Superior temporal gyrus (tissue), 1 donor: ENCODE data around the gene WDR77.
A peak's percentile ranks its signal among the peaks of the same experiment; 100 is the strongest.

Source experiments
- DNase-seq: peaks from one replicate; pipeline ENCODE4 v3.0.0-alpha.2; 2016; ENCODE audit errors: extremely low spot score

Gene WDR77

GRCh38 chr1:111448918-111449702 is at the start of gene WDR77, which contains the start of gene ATP5PB:
Gene WDR77 (minus strand): TSS chr1:111449256. CDS start chr1:111449169, 87 bp downstream.
Gene ATP5PB (plus strand): TSS chr1:111449464. CDS start chr1:111449542, 78 bp downstream.
- peak; percentile 100 for DNase-seq

DNA sequence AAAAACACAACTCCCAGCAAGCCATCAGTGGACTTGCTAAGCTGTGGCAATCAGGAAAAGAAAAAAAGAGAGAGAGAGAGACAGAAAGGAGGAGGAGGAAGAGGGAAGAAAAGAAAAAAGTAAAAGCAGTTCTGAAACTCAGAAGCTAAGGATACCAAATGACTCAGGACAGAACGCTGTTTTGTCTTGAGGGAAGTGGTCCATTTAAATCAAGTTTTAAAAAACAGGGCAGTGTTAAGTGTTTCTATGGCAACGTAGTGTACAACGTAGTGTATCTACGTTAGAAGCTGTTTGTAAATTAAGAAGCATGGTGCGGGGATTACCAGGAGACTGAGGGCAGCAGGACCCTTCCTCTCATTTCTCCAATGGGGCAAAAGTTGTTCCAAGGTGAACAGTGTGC is 48.5 kb upstream of the WDR77 start:
- no peak for DNase-seq

DNA sequence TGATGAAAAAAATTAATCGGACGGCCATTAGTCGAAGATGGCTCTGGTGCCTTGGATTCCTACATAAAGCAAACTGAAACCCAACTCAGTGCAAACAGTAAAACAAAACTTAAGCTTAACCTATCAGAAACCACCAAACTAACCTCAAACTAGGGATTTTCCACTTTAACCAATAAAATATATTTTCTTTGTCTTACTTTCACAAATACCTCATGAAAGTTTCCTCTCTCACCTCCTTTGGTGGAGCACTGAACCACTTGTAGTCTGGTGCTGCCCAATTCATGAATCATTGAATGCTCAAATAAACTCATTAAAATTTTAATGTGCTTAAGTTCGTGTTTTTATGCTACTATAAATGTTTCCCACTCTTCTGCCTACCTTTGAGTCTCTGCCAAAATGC is 47.3 kb upstream of the WDR77 start:
- no peak for DNase-seq

DNA sequence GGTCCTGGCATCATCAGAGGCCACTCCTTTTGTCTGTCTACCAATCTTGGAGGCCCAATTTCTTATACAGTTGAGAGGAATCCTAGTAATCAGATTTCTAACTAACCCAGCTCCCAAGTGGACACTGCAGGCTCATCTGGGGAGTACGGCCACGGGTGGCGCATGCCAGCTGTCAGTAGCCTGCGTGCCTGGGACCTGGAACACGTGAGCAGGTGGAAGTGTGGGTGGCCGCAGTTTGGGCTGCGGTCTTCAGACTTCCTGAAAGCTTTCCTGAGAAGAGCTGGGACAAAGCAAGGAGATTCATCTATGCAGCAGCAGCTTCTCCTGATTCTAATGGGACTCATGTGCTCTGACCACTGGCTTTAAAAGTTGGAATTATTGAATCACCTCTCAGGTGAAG is 42.0 kb upstream of the WDR77 start:
- DNase-seq: no peak

- DNase-seq: no peak
Measured at GRCh38 chr1:111490220-111490619, 41.2 kb upstream of the WDR77 start.

- peak; percentile 51 for DNase-seq
Measured at GRCh38 chr1:111489604-111490003, 40.5 kb upstream of the WDR77 start.

GRCh38 chr1:111488669-111489068 is 39.6 kb upstream of the WDR77 start:
- peak; percentile 76 for DNase-seq

- DNase-seq: no peak
Measured at GRCh38 chr1:111487133-111487532, 38.1 kb upstream of the WDR77 start.

GRCh38 chr1:111486431-111486830 is 37.4 kb upstream of the WDR77 start:
- DNase-seq: no peak

DNA sequence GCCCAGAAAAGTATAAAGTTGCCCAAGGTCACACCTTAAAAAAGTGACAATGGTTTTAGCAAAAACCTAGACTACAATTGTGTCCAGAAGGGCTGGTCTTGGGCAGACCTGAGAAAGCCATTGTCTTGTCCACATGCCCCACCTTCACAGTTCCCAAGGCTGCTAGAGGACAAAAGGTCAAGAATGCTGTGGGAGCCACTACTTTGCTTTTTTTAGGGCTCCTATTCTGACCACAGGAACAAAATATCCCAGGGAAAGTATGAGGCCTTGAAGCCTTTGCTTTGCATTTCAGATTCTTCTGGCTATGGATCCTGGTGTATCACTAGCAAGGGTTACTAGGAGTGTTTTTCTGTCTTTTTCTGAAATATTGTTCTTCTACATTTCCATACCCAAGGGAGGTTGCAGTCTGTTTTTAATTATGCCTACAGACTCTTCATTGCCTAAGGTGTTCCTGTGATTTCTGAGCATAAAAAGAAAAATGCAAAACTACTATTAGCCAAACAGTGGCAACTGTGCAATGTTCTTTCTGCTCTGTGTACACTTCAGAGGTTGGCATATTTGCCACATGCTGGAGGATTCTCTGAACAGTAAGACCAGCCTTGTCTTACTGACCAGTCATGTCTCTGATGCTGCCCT is 35.5 kb upstream of the WDR77 start:
- no peak for DNase-seq

- no peak for DNase-seq
Measured at GRCh38 chr1:111483876-111484275, 34.8 kb upstream of the WDR77 start.

- DNase-seq: no peak
Measured at GRCh38 chr1:111483166-111483565, 34.1 kb upstream of the WDR77 start.

DNA sequence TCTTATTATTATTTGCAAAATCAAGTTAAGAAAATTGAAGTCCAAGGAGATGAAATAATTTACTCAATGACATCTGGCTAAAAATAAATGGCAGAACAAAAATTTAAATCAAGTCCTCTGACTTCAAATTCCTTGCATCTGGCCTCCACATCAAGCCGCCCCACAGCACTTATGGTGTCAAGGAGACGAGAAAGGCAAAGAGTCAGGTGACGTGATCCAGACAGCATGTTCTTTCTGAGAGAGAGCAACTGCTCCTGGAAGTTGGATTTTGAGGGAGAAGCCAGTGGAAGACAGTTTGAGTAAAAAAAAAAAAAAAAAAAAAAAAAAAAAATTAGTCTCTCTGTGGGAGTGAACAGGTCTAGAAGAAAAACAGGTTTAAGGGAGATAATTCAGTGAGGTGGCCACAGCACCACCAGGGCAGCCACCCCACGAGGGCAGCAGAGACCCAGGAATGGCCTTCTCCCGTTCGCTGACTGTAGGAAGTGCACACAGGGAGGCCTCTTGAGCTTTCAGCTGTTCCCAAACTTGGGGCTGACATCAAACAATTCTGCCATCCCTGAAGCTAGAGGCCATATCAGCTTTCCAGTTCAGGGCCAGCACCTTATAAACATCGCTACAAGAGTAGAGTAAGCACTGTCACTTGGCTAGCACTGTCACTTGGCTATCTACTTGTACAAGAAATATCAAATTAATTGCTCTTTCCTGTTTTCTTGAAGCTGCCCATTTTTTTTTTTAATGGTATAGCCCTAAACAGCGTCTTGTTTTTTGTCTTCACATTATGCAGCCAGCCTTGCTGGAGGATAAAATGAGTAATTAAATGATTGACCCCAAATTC is 32.5 kb upstream of the WDR77 start:
- peak; percentile 89 for DNase-seq

DNA sequence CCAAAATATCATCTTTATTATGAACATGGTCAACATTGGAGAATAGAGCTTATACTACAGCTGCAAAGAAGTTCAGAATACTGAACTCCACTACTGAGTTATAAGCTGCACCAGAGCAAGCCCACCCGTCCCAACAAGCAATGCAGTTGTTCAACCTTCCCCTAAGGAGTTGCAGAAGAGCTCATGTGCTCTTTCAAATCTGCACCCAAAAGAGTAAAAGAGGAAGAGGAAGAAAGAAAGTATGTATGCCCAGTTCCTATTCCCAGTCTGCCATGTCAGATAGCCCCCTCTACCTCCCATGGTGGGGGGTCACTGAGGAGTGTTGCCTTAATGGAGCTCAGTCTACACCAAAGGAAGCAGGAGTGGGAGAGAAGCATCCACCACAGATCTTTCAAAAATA is 31.6 kb upstream of the WDR77 start:
- no peak for DNase-seq

DNA sequence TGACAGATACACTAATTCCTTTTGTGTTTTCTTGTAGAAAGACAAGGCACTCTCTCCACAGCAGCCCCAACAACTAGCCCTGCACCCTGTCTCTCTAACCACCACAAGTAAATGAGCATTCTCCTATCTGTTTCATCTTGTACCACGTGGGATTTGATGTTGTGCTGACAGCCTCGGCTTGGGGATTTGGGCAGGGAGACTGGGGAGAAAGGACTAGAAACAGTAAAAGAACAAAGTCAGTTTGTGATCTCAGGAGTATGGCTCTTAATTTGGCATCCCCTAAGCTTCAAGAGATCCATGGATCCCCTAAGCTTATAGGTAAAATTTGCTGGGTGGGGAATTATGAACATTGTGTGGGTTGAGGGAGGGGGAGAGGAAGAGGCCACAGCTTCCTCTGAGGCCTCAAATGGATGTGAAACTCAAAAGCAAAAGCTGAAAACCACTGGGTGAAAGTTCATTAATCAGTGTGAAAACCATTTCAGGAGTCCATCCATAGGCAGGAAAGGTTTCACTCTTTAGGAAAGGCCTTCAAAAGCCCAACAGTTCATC is 27.8 kb upstream of the WDR77 start:
- DNase-seq: no peak

DNA sequence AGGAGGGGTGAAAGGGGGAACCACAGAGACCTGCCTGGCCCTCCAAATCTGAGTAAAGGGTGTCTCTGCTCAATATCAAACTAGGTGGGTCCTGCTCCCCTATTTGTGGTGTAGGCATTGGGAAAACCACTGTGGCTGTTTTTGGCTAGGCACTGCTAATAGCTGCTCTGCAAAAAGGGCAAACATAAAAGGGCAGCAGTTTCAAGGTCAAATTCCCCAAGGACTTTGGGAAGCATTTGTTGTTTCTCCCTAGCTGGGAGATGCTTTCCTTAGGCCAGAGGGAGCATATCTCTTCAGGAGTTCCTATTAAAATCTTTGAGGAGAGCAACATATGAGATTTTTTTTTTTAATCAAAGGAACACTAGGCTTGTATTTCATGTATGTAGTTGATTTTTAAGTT is 27.2 kb upstream of the WDR77 start:
- DNase-seq: no peak

DNA sequence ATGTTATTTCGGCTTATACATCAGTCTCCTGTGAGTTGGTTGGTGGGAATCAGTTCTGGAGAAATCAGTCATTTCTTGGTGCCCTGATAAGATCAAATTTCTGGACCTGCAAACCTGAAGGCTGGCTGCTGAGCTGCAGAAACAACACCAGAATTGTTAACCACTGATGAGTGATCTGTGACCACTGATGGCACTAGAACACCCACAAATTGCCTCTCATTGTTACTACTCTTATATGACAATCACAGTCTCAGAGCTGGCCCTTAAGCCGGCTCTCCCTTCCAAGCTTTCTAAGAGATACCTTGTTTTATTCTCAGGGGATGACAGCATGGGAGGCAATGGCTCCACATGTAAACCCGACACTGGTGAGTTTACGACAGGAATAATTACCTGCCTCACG is 26.6 kb upstream of the WDR77 start:
- no peak for DNase-seq

- no peak for DNase-seq
Measured at GRCh38 chr1:111474521-111474920, 25.5 kb upstream of the WDR77 start.

- no peak for DNase-seq
Measured at GRCh38 chr1:111474106-111474505, 25.1 kb upstream of the WDR77 start.

DNA sequence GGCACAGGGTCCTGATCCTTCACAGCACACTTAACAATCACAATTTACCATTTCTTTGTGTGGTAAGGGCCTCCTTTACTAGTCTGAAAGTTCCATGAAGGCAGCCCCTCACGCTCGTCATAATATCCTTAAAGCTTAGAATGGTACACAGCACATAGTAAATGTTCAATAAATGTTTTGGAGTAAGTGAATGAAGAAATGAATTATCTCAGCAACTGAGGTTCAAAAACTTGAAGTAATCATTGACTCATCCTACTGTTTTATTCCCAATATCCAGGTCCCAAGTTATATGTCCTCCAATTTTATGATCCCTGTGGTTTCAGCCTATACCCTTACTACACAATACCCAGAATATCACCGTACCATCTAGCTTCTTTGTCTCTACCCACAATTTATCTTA is 22.5 kb upstream of the WDR77 start:
- DNase-seq: no peak

DNA sequence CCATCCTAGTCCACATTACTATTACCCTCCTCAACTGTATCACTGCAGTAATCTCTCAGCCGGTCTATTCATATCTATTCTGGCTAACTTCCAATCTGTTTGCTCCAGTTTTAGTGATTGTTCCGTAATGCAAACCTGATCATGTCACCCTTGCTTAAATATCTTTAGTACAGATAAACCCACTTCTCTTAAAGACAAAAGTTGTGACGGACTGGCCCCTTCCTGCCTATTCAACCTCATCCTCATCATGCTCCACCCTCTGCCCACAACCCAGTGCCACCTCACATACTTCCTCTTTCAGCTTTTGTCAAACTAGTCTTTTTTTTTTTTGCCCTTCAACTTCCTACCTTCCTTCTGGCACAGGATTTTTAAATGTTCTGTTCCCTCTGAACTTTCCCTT is 22.0 kb upstream of the WDR77 start:
- DNase-seq: no peak

DNA sequence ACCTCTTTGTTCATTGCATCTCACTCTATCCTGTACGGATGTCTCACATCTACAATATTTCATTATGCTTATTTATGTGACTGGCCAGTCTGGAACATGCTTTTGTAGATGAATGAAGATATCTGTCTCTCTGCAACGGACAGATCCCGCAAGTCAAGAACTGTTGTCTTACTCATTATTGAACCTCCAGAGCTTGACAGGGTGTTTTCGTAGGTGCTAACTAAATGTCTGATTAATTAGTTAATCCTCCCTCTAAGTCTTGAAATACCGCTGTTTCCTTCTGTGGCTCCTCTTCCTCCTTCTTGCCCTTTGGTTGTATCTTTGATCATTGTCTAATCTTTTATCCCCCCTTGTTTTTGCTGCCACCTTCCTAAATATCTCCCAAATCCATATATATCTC is 21.5 kb upstream of the WDR77 start:
- DNase-seq: no peak
